HFFc6 (cell line): ENCODE measurements around the gene PPP1R14B. TPM values are rescaled to one million over a fixed set of nuclear protein-coding genes. Genes with fewer than 3 reads are reported as not detected.

Experiments used
- DNase-seq: peaks from one replicate; pipeline ENCODE4 v3.0.0-alpha.2; 2018
- H3K27ac Mint-ChIP-seq: 2 replicates; pipeline ENCODE4 v1.8.0; 2020; ENCODE audit warnings: mild to moderate bottlenecking, mixed read lengths
- H3K27me3 Mint-ChIP-seq: 2 replicates; pipeline ENCODE4 v1.8.0; 2021; ENCODE audit warnings: mild to moderate bottlenecking, moderate library complexity, mixed read lengths; ENCODE audit not compliant: insufficient read depth
- H3K36me3 Mint-ChIP-seq: 2 replicates; pipeline ENCODE4 v1.8.0; 2021; ENCODE audit warnings: low read depth, mixed read lengths
- H3K4me1 Mint-ChIP-seq: 2 replicates; pipeline ENCODE4 v1.8.0; 2020; ENCODE audit warnings: low read depth, mixed read lengths
- H3K4me3 Mint-ChIP-seq: 2 replicates; pipeline ENCODE4 v1.8.0; 2020; ENCODE audit warnings: mild to moderate bottlenecking, moderate library complexity, mixed read lengths
- H3K9me3 Mint-ChIP-seq: 2 replicates; pipeline ENCODE4 v1.8.0; 2020; ENCODE audit warnings: mild to moderate bottlenecking, mixed read lengths
- total RNA-seq, 6 experiments: library from RNA; stranded (reverse); fragmentation: NEBNext Ultra II Directional; extraction: Animal tissue kit (Norgen Biotek cat#: 25700); gene quantifications; 2 replicates in 1 of 6; 3 replicates in 5 of 6; pipeline ENCODE4 v1.2.3, GENCODE V29; 2021
- TF ChIP-seq, protein P1 (sequence below): fragments of 200-600 bp; sonication (generic); IDR thresholded peaks from 2 replicates; pipeline ENCODE4 v1.5.0; 2021; ENCODE audit warnings: antibody characterized with exemption, mild to moderate bottlenecking

PPP1R14B gene
- total RNA-seq, 6 experiments from 2014 or later: 386 to 478 (median 429) TPM

- Mint-ChIP-seq H3K36me3 (peaks cover 6% of the 10 kb centered on the region; the same call in 1 of the 2 replicates), H3K27me3 (no peaks in the 10 kb centered on the region; the same call in none of the 2 replicates), H3K4me3 (no peak overlapping the region), H3K9me3 (no peaks in the 10 kb centered on the region), H3K27ac (no peak overlapping the region), H3K4me1 (peaks cover 15% of the 10 kb centered on the region)
- no peak for DNase-seq
- TF ChIP-seq, protein P1, sequence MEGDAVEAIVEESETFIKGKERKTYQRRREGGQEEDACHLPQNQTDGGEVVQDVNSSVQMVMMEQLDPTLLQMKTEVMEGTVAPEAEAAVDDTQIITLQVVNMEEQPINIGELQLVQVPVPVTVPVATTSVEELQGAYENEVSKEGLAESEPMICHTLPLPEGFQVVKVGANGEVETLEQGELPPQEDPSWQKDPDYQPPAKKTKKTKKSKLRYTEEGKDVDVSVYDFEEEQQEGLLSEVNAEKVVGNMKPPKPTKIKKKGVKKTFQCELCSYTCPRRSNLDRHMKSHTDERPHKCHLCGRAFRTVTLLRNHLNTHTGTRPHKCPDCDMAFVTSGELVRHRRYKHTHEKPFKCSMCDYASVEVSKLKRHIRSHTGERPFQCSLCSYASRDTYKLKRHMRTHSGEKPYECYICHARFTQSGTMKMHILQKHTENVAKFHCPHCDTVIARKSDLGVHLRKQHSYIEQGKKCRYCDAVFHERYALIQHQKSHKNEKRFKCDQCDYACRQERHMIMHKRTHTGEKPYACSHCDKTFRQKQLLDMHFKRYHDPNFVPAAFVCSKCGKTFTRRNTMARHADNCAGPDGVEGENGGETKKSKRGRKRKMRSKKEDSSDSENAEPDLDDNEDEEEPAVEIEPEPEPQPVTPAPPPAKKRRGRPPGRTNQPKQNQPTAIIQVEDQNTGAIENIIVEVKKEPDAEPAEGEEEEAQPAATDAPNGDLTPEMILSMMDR: no peak
Measured at GRCh38 chr11:64218628-64219353, 28.0 kb downstream of the PPP1R14B start.

DNA sequence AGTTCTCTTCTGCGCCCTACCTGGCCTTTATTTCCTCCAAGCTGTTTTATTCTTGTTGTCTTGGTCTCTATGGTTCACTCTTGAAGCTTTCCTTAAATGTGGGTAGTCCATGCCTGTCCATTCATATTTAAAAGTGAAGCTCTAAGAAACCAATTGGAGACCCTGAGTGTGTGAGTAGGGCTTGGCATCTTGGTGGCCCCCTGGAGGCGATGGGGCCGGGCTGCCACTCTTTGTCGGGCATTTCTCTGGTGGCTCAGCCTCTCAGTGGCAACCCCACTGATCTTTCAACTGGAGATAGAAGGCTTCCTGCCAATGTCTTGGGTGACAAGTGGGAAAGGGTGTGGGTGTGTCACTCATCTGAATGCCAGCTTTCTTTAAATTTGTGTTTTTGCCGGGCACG is 29.9 kb downstream of the PPP1R14B start:
- H3K4me1 Mint-ChIP-seq: peaks cover 14% of the 10 kb centered on the region
- DNase-seq: no peak
- H3K9me3 Mint-ChIP-seq: no peaks in the 10 kb centered on the region
- no peaks in the 10 kb centered on the region; the same call in none of the 2 replicates for H3K27me3 Mint-ChIP-seq
- H3K36me3 Mint-ChIP-seq: peaks cover 6% of the 10 kb centered on the region; the same call in 1 of the 2 replicates
- no peak overlapping the region for H3K27ac Mint-ChIP-seq
- H3K4me3 Mint-ChIP-seq: no peak overlapping the region
- TF ChIP-seq, protein P1: no peak

GRCh38 chr11:64211181-64211872 is 35.4 kb downstream of the PPP1R14B start:
- no peaks in the 10 kb centered on the region for H3K9me3 Mint-ChIP-seq

GRCh38 chr11:64210301-64211020 is 36.3 kb downstream of the PPP1R14B start:
- Mint-ChIP-seq H3K4me3 (no peak overlapping the region), H3K4me1 (peaks cover 22% of the 10 kb centered on the region), H3K27me3 (no peaks in the 10 kb centered on the region; the same call in none of the 2 replicates), H3K36me3 (peaks cover 6% of the 10 kb centered on the region; the same call in 1 of the 2 replicates), H3K9me3 (no peaks in the 10 kb centered on the region), H3K27ac (no peak overlapping the region)
- no peak for DNase-seq
- TF ChIP-seq, protein P1: no peak

More at GRCh38 chr11:64211181-64211872, 35.4 kb downstream of the PPP1R14B start:
- Mint-ChIP-seq H3K4me1 (peaks cover 25% of the 10 kb centered on the region), H3K27ac (no peak overlapping the region), H3K27me3 (no peaks in the 10 kb centered on the region; the same call in none of the 2 replicates), H3K36me3 (peaks cover 6% of the 10 kb centered on the region; the same call in 1 of the 2 replicates), H3K4me3 (no peak overlapping the region)
- TF ChIP-seq, protein P1: no peak
- DNase-seq: no peak

GRCh38 chr11:64209563-64209843 is 37.2 kb downstream of the PPP1R14B start:
- H3K9me3 Mint-ChIP-seq: no peaks in the 10 kb centered on the region
- peaks cover 2% of the 10 kb centered on the region for H3K27me3 Mint-ChIP-seq
- H3K4me3 Mint-ChIP-seq: no peak overlapping the region
- TF ChIP-seq, protein P1: no peak
- H3K36me3 Mint-ChIP-seq: peaks cover 4% of the 10 kb centered on the region
- H3K4me1 Mint-ChIP-seq: peaks cover 17% of the 10 kb centered on the region
- no peak for DNase-seq
- H3K27ac Mint-ChIP-seq: no peak overlapping the region
